Smooth muscle cell of the brain vasculature (primary cell): Measurements from ENCODE around the gene RSU1.
"Not testable (repeated sequence)": the region's sequence is repeated elsewhere in the genome, so short reads cannot be mapped to it uniquely, and the experiment has no call there.

Experiments used
- DNase-seq: peaks from one replicate; pipeline ENCODE4 v3.0.0-alpha.2; 2012; ENCODE audit warnings: low read depth, low spot score

The RSU1 gene

GRCh38 chr10:16780338-16780880 lies 36.8 kb downstream of the RSU1 start:
- no peak for DNase-seq

GRCh38 chr10:16779384-16779915 lies 37.8 kb downstream of the RSU1 start:
- no peak for DNase-seq

- no peak for DNase-seq
Observed at GRCh38 chr10:16777473-16778370, 39.5 kb downstream of the RSU1 start.

DNA sequence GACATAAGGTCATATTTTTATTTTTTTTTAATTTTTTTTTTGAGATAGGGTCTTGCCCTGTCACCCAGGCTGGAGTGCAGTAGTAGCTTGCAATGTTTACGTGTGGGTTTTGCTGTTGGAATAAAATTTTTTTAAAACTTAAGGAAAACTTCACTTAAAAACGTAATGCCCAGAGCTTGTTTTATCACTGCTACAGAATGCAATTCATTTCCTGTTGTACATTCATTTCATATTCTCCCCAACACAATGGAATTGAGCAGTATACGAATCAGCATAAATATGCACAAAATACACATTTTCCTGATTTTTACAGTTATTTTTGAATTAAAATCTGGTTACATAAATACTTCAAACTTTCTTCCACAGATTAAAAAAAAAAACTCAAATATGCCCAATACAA lies 40.3 kb downstream of the RSU1 start:
- DNase-seq, result no peak

DNA sequence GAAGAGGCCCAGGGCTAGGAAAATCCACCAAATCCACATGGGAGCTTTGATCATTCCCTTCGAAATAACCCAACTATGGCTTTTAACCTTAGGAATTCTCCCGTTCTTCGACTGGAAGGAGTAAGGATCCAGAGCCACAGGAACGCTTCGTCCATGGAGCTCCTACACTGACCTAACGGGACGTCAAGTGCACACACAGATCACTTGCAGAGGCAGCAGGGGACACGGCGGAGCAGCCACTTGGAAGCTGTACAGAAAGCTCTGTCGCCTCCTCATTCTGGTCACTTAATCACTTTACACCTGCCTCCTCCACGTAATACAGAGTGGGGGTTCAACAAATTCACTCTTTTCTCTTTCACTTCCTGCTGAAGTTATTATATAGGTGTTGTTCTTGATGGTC lies 43.9 kb downstream of the RSU1 start:
- DNase-seq, result no peak

GRCh38 chr10:16770670-16771069 lies 46.6 kb downstream of the RSU1 start:
- DNase-seq, result no peak

DNA sequence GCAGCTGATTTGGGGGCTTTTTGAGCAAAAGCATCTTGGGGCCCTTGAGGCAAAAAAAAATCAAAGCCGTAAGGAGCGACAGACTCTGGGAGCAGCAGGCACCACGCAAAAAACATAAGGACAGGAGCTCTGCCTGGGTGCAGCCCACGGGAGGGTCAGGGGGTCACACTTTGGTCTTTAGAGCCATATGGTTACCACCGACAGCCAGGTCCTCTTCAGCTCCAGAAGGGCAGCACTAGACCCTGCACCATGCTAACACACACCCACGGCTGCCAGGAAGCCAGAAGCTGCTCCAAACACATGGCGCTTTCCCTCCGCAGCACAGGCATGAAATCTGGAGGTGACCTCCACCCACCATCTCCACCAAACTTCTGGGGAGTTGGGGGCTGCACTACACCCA lies 47.1 kb downstream of the RSU1 start:
- DNase-seq, result no peak

DNA sequence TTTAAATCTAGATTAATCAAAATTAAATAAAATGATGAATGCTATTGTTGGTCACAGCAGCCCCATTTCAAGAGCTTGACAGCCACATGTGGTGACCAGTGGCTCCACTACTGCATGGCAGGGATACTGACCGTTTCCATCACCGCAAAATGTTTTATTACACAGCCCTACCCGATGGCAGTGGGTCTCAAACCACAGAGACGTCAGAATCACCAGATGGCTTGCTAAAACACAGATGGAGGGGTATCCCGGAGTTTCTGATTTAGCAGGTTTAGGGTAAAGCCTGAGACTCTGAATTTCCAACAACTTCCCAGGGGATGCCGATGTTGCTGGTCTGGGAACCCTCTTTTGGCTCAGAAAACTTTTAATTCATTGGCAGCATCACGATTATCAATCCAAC lies 47.9 kb downstream of the RSU1 start:
- DNase-seq, result no peak

DNA sequence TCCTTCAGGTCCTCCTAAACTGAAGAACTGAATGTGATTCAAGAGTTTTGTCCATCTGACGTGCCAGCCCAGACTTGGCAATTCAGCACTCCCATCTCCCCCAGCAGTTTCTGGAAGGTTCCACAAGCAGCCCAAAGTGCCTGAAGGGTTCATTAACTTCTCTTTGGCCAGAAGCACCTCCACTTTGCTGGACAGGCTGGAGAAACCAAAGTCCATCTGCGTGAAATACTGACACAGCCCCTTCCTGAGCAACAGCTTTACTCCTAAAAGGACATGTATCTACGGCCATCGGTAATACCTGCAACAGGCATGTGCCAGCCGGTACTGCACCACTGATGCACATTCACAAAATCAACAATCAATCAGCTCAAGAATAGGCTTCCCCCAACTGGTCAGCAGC lies 48.5 kb downstream of the RSU1 start:
- no peak for DNase-seq

- no peak for DNase-seq
Observed at GRCh38 chr10:16765509-16766375, 51.5 kb downstream of the RSU1 start.

DNA sequence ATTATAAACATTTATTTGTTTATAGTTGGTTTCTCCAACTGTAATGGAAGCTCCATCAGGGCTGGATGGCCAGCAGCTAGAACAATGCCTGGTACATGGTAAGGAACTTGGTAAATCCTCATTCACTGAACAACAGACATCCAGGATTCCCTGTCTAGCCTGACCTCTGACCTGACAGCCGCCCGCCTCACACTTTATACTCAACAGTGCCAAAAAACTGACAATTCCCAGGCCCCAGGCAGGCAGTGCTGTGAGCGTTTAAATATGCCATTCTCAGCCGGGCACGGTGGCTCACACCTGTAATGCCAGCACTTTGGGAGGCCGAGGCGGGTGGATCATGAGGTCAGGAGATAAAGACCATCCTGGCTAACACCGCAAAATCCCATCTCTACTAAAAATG lies 55.9 kb downstream of the RSU1 start:
- DNase-seq, result no peak

DNA sequence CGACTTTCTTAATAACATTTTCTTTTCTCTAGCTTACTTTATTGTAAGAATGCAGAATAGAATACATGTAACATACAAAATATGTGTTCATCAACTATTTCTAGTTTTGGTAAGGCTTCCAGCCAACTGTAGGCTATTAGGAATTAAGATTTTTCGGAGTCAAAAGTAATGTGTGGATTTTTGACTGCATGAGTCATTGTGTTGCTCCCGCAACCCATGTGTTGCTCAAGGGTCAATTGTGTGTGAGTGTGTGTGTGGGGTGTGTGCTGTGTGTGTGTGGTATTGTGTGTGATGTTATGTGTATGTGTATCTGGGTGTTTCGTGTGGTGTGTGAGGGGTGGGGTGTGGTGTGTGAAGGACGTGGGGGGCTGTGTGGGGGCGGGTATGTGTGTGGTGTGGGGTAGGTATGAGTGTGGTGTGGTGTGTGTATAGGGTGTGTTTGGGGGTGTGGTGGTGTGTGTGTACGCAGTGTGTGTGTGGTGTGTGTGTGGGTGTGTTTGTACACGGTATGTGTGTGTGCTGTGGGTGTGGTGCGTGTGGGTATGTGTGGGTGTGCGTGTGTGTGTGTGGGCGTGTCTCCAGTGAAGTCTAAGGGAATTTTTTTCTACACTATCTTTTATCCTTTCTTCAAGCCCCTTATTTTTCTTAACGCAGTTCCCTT lies 60.5 kb downstream of the RSU1 start:
- no peak for DNase-seq

- no peak for DNase-seq
Observed at GRCh38 chr10:16754765-16755164, 62.5 kb downstream of the RSU1 start.

- not testable (repeated sequence) for DNase-seq
Observed at GRCh38 chr10:16752849-16753248, 64.4 kb downstream of the RSU1 start.

DNA sequence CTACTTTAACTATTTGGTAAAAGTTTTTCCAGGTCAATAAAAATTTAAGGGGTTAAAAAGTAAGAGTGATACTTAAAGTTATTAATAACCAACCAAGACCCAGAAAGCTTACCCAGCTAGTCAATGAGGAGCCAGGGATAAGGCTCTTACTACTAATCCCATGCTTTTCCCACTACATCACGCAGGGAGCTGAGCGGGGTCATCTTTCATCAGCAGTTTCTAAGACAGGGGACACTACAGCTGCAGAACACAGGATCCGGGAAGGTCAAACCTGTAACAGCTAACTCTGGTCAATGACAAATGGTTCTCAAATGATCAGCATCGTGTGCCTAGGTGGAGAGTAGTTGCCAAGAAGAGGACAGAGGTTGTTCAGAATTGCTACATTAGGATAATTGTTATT lies 65.1 kb downstream of the RSU1 start:
- no peak for DNase-seq

DNA sequence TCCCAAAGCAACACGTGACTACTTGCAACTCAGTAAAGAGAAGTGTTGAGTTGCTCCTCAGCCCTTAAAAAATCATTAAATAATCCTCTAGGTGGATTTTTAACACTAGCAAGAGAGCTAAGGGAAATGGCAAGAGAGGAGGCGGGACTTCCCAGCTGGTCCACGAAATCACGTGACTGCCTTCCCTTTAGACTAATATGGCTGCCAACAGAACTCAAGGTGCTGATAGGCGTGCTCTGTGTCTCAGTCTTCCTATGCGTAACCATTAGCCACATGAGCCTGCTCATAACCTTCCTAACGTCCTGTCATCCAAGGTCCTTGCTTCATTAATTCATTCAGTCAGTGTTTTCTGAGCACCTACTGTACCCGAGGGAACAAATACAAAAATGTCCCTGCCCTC lies 66.0 kb downstream of the RSU1 start:
- no peak for DNase-seq

DNA sequence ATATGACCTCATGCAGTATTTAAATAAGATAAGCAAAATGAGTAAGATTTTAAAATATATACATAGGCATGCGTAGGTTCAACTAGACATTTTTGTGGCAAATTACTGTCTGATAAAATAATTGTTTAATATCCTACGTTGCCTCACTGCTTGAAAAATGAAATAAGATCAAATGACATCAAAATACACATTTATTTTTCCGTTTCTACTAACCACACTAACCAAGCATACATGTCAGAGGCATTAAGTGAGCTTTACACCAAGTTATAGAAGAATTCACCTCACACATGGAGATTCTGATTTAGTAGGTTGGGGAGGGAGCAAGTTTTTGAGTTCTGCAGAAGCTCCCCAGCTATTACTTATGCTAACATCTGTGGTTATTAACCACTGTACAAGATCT lies 66.8 kb downstream of the RSU1 start:
- no peak for DNase-seq

DNA sequence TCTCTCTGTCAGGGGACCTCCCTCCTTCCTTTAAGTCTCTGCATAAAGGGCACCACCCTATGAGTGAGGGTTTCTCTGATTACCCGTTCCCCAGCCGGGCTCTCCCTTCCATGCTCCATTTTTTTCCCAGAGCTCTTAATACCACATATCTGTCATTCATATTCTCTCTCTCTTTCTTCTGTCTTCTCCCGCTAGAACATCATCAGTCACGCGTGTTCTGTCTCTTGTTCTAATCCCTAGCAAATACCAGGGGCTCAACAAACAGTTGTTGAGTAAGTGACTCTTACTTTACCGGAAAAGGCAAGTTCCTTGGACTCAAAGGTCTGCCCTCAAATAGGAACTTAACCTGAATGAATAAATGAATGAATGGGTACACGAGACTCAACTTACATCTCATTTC lies 68.5 kb downstream of the RSU1 start:
- no peak for DNase-seq

- DNase-seq, result no peak
Observed at GRCh38 chr10:16746856-16747255, 70.4 kb downstream of the RSU1 start.

GRCh38 chr10:16745061-16745460 lies 72.2 kb downstream of the RSU1 start:
- DNase-seq, result no peak

- DNase-seq, result no peak
Observed at GRCh38 chr10:16742165-16742960, 74.9 kb downstream of the RSU1 start.
